ENCODE measurements around the gene MCC.

- TF ChIP-seq CTCF (IDR thresholded peaks at IDR 0.05 in 4 of 5, conservative IDR thresholded peaks at IDR 0.05 in 1 of 5) (no peak), POLR2A (IDR thresholded peaks at IDR 0.05) (no peak)
Observed at GRCh38 chr5:113255579-113256386, 232.5 kb downstream of the MCC start.
